ENCODE data around the gene PRKAG2.

Gene PRKAG2

GRCh38 chr7:151895631-151896031 lies 18.7 kb upstream of the PRKAG2 start:
- no peak for DNase-seq (ENCODE audit: low spot score)
- H3K9ac ChIP-seq (ENCODE audit: low read depth, low read length, poor library complexity) = no peak overlapping the region
- H4K8ac ChIP-seq (ENCODE audit: low read depth, low read length) = no peak overlapping the region
- peak overlapping the region; percentile 18 for H2BK12ac ChIP-seq (ENCODE audit: low read length)
- no peaks in the 10 kb centered on the region for H3K36me3 ChIP-seq (replicated peaks in 1 of 2; ENCODE audit: control insufficient read depth in 2 of 2, insufficient read depth in 2 of 2, low read length in 2 of 2)
- no peak overlapping the region for H4K91ac ChIP-seq (ENCODE audit: low read depth, low read length, poor library complexity)
- H2BK15ac ChIP-seq (ENCODE audit: low read length) = peak overlapping the region; percentile 54
- no peak overlapping the region for H3K14ac ChIP-seq (ENCODE audit: low read length)
- no CpG with 5 or more reads among the region's 10 CpGs for WGBS, 2 donors (ENCODE audit: extremely low coverage in 2 of 2, insufficient read length in 2 of 2, insufficient replicate concordance in 1 of 2)
- H3K23ac ChIP-seq (ENCODE audit: low read depth, low read length, poor library complexity) = no peak overlapping the region
- H2AFZ ChIP-seq (ENCODE audit: low read length) = no peak overlapping the region
- H3K4ac ChIP-seq (ENCODE audit: low read length) = no peak overlapping the region
- H2AK5ac ChIP-seq (ENCODE audit: low read depth, low read length) = no peak overlapping the region
- no peak overlapping the region for H3K4me2 ChIP-seq (ENCODE audit: insufficient read depth, low read length, poor library complexity, severe bottlenecking)
- no peaks in the 10 kb centered on the region for H3K79me1 ChIP-seq (ENCODE audit: low read depth, low read length)
- H3K18ac ChIP-seq (ENCODE audit: low read length) = peak overlapping the region; percentile 41
- peaks cover 0 to 35% (median 0%) of the 10 kb centered on the region in 3 experiments for H3K27me3 ChIP-seq (ENCODE audit: control insufficient read depth in 3 of 3, insufficient read depth in 3 of 3, low read depth in 1 of 3, low read length in 3 of 3)
- H3K27ac ChIP-seq (replicated peaks; ENCODE audit: low read length) = no peak overlapping the region
- H3K4me1 ChIP-seq (ENCODE audit: control insufficient read depth in 2 of 2, insufficient read depth in 1 of 2, low read depth in 1 of 2, low read length in 2 of 2) = peaks cover 0 to 12% of the 10 kb centered on the region in 2 donors
- H2BK120ac ChIP-seq (ENCODE audit: low read depth, low read length) = no peak overlapping the region
- no peak overlapping the region for H2BK5ac ChIP-seq (ENCODE audit: low read length)
- no peaks in the 10 kb centered on the region for H3K9me3 ChIP-seq (replicated peaks in 1 of 2; ENCODE audit: control insufficient read depth in 2 of 2, insufficient read depth in 1 of 2, low read depth in 1 of 2, low read length in 2 of 2)
- no peak overlapping the region for H3K4me3 ChIP-seq (ENCODE audit: low read length in 2 of 2)

GRCh38 chr7:151895008-151895630 lies 18.2 kb upstream of the PRKAG2 start:
- Histone ChIP-seq H3K9ac (ENCODE audit: low read depth, low read length, poor library complexity) (no peak overlapping the region), H2BK12ac (ENCODE audit: low read length) (no peak overlapping the region), H3K27ac (replicated peaks; ENCODE audit: low read length) (no peak overlapping the region), H2BK120ac (ENCODE audit: low read depth, low read length) (no peak overlapping the region), H3K4ac (ENCODE audit: low read length) (no peak overlapping the region), H3K18ac (ENCODE audit: low read length) (peak overlapping the region; percentile 29), H2BK5ac (ENCODE audit: low read length) (no peak overlapping the region), H4K91ac (ENCODE audit: low read depth, low read length, poor library complexity) (no peak overlapping the region), H3K4me3 (ENCODE audit: low read length in 2 of 2) (no peak overlapping the region), H2BK15ac (ENCODE audit: low read length) (no peak overlapping the region), H3K14ac (ENCODE audit: low read length) (no peak overlapping the region), H2AK5ac (ENCODE audit: low read depth, low read length) (no peak overlapping the region), H3K23ac (ENCODE audit: low read depth, low read length, poor library complexity) (no peak overlapping the region), H3K9me3 (replicated peaks in 1 of 2; ENCODE audit: control insufficient read depth in 2 of 2, insufficient read depth in 1 of 2, low read depth in 1 of 2, low read length in 2 of 2) (no peaks in the 10 kb centered on the region), H4K8ac (ENCODE audit: low read depth, low read length) (no peak overlapping the region), H3K79me1 (ENCODE audit: low read depth, low read length) (no peaks in the 10 kb centered on the region), H3K36me3 (replicated peaks in 1 of 2; ENCODE audit: control insufficient read depth in 2 of 2, insufficient read depth in 2 of 2, low read length in 2 of 2) (no peaks in the 10 kb centered on the region), H3K27me3 (ENCODE audit: control insufficient read depth in 3 of 3, insufficient read depth in 3 of 3, low read depth in 1 of 3, low read length in 3 of 3) (peaks cover 0 to 40% (median 0%) of the 10 kb centered on the region in 3 experiments), H3K4me2 (ENCODE audit: insufficient read depth, low read length, poor library complexity, severe bottlenecking) (no peak overlapping the region), H3K4me1 (ENCODE audit: control insufficient read depth in 2 of 2, insufficient read depth in 1 of 2, low read depth in 1 of 2, low read length in 2 of 2) (peaks cover 0 to 12% of the 10 kb centered on the region in 2 donors), H2AFZ (ENCODE audit: low read length) (no peak overlapping the region)
- WGBS, 2 donors (ENCODE audit: extremely low coverage in 2 of 2, insufficient read length in 2 of 2, insufficient replicate concordance in 1 of 2) = no CpG with 5 or more reads among the region's 21 CpGs
- no peak for DNase-seq (ENCODE audit: low spot score)

- Histone ChIP-seq H3K4me3 (ENCODE audit: low read length in 2 of 2) (no peak overlapping the region), H2BK120ac (ENCODE audit: low read depth, low read length) (no peak overlapping the region), H3K4ac (ENCODE audit: low read length) (no peak overlapping the region), H3K4me2 (ENCODE audit: insufficient read depth, low read length, poor library complexity, severe bottlenecking) (no peak overlapping the region), H3K36me3 (replicated peaks in 1 of 2; ENCODE audit: control insufficient read depth in 2 of 2, insufficient read depth in 2 of 2, low read length in 2 of 2) (no peaks in the 10 kb centered on the region), H2AK5ac (ENCODE audit: low read depth, low read length) (no peak overlapping the region), H3K27me3 (ENCODE audit: control insufficient read depth in 3 of 3, insufficient read depth in 3 of 3, low read depth in 1 of 3, low read length in 3 of 3) (peaks cover 0 to 44% (median 0%) of the 10 kb centered on the region in 3 experiments), H4K91ac (ENCODE audit: low read depth, low read length, poor library complexity) (no peak overlapping the region), H3K18ac (ENCODE audit: low read length) (peak overlapping the region; percentile 11), H3K23ac (ENCODE audit: low read depth, low read length, poor library complexity) (no peak overlapping the region), H2BK5ac (ENCODE audit: low read length) (no peak overlapping the region), H3K79me1 (ENCODE audit: low read depth, low read length) (no peaks in the 10 kb centered on the region), H3K4me1 (ENCODE audit: control insufficient read depth in 2 of 2, insufficient read depth in 1 of 2, low read depth in 1 of 2, low read length in 2 of 2) (peaks cover 0 to 12% of the 10 kb centered on the region in 2 donors), H3K27ac (replicated peaks; ENCODE audit: low read length) (no peak overlapping the region), H2BK12ac (ENCODE audit: low read length) (no peak overlapping the region), H2AFZ (ENCODE audit: low read length) (no peak overlapping the region), H3K9ac (ENCODE audit: low read depth, low read length, poor library complexity) (no peak overlapping the region), H3K9me3 (replicated peaks in 1 of 2; ENCODE audit: control insufficient read depth in 2 of 2, insufficient read depth in 1 of 2, low read depth in 1 of 2, low read length in 2 of 2) (no peaks in the 10 kb centered on the region), H2BK15ac (ENCODE audit: low read length) (no peak overlapping the region), H4K8ac (ENCODE audit: low read depth, low read length) (no peak overlapping the region), H3K14ac (ENCODE audit: low read length) (no peak overlapping the region)
- WGBS, 2 donors (ENCODE audit: extremely low coverage in 2 of 2, insufficient read length in 2 of 2, insufficient replicate concordance in 1 of 2) = 100% methylated on average over 12 of the region's 40 CpGs; no CpG with 5 or more reads in 1 of the 2 donors
- no peak for DNase-seq (ENCODE audit: low spot score)
Observed at GRCh38 chr7:151894111-151895007, 17.4 kb upstream of the PRKAG2 start.

GRCh38 chr7:151893405-151893923 lies 16.5 kb upstream of the PRKAG2 start:
- H3K9me3 ChIP-seq (replicated peaks in 1 of 2; ENCODE audit: control insufficient read depth in 2 of 2, insufficient read depth in 1 of 2, low read depth in 1 of 2, low read length in 2 of 2) = no peaks in the 10 kb centered on the region
- no CpG with 5 or more reads among the region's 9 CpGs for WGBS, 2 donors (ENCODE audit: extremely low coverage in 2 of 2, insufficient read length in 2 of 2, insufficient replicate concordance in 1 of 2)
- DNase-seq (ENCODE audit: low spot score) = no peak

More at GRCh38 chr7:151893405-151893923, 16.5 kb upstream of the PRKAG2 start:
- no peak overlapping the region for H3K18ac ChIP-seq (ENCODE audit: low read length)
- no peak overlapping the region for H3K14ac ChIP-seq (ENCODE audit: low read length)
- H2BK120ac ChIP-seq (ENCODE audit: low read depth, low read length) = no peak overlapping the region
- no peak overlapping the region for H2AFZ ChIP-seq (ENCODE audit: low read length)
- H4K8ac ChIP-seq (ENCODE audit: low read depth, low read length) = no peak overlapping the region
- H3K27me3 ChIP-seq (ENCODE audit: control insufficient read depth in 3 of 3, insufficient read depth in 3 of 3, low read depth in 1 of 3, low read length in 3 of 3) = peaks cover 0 to 49% (median 0%) of the 10 kb centered on the region in 3 experiments
- H4K91ac ChIP-seq (ENCODE audit: low read depth, low read length, poor library complexity) = no peak overlapping the region
- H2AK5ac ChIP-seq (ENCODE audit: low read depth, low read length) = peak overlapping the region; percentile 79
- H3K23ac ChIP-seq (ENCODE audit: low read depth, low read length, poor library complexity) = no peak overlapping the region
- H3K4ac ChIP-seq (ENCODE audit: low read length) = no peak overlapping the region
- peaks cover 0 to 12% of the 10 kb centered on the region in 2 donors for H3K4me1 ChIP-seq (ENCODE audit: control insufficient read depth in 2 of 2, insufficient read depth in 1 of 2, low read depth in 1 of 2, low read length in 2 of 2)
- H3K4me3 ChIP-seq (ENCODE audit: low read length in 2 of 2) = no peak overlapping the region
- H3K4me2 ChIP-seq (ENCODE audit: insufficient read depth, low read length, poor library complexity, severe bottlenecking) = no peak overlapping the region
- no peaks in the 10 kb centered on the region for H3K36me3 ChIP-seq (replicated peaks in 1 of 2; ENCODE audit: control insufficient read depth in 2 of 2, insufficient read depth in 2 of 2, low read length in 2 of 2)
- no peak overlapping the region for H3K27ac ChIP-seq (replicated peaks; ENCODE audit: low read length)
- H2BK12ac ChIP-seq (ENCODE audit: low read length) = no peak overlapping the region
- H3K9ac ChIP-seq (ENCODE audit: low read depth, low read length, poor library complexity) = no peak overlapping the region
- no peak overlapping the region for H2BK15ac ChIP-seq (ENCODE audit: low read length)
- no peaks in the 10 kb centered on the region for H3K79me1 ChIP-seq (ENCODE audit: low read depth, low read length)
- H2BK5ac ChIP-seq (ENCODE audit: low read length) = no peak overlapping the region
